DND-41 (cell line): ENCODE results near the gene ARHGEF12.

ENCODE experiments used
- CTCF ChIP-seq: IDR thresholded peaks from 2 replicates; pipeline ENCODE4 v1.5.1; 2012; ENCODE audit warnings: borderline replicate concordance, low read length, moderate library complexity, mild to moderate bottlenecking; ENCODE audit not compliant: poor library complexity, severe bottlenecking; ENCODE audit errors: extremely low read depth
- EZH2 ChIP-seq: IDR thresholded peaks from 3 replicates; pipeline ENCODE4 v1.6.1; 2012; ENCODE audit warnings: borderline replicate concordance, low read depth, mild to moderate bottlenecking, moderate library complexity, low read length, inconsistent platforms; ENCODE audit not compliant: severe bottlenecking

GRCh38 chr11:120310870-120311269 is 25.3 kb upstream of the ARHGEF12 start:
- TF ChIP-seq CTCF (no peak), EZH2 (no peak)
